K562 (cell line): ENCODE measurements around the gene BCO1. TPM values are rescaled to one million over a fixed set of nuclear protein-coding genes. Genes with fewer than 3 reads are reported as not detected.

Experiments used
- ARID1B ChIP-seq: fragments of 450-650 bp; IDR thresholded peaks from 2 replicates; pipeline ENCODE4 v1.6.1; 2016; ENCODE audit warnings: antibody characterized with exemption, mild to moderate bottlenecking, inconsistent platforms
- ATF1 ChIP-seq, 2 experiments: fragments of 450-650 bp in 1 of 2; IDR thresholded peaks; 2 replicates each; pipeline ENCODE4 v1.6.1; 2016; ENCODE audit warnings: missing compliant biosample characterization in 1 of 2, missing genetic modification characterization in 1 of 2
- ATF3 ChIP-seq, 2 experiments: fragments of 450-650 bp in 1 of 2; sonication (generic) in 1 of 2; formaldehyde crosslinking in 1 of 2; IDR thresholded peaks in 1 of 2; conservative IDR thresholded peaks in 1 of 2; 2 replicates each; pipeline versions ENCODE4 v1.6.1 to v1.8.1; 2016 to 2023; ENCODE audit warnings: mild to moderate bottlenecking in 2 of 2, moderate library complexity in 2 of 2, inconsistent platforms in 1 of 2, missing genetic modification reagents in 1 of 2
- BACH1 ChIP-seq: fragments of 200-800 bp; sonication (Bioruptor generic); IDR thresholded peaks from 2 replicates; pipeline ENCODE4 v1.6.1; 2016; ENCODE audit warnings: missing genetic modification characterization, missing compliant biosample characterization
- BHLHE40 ChIP-seq: IDR thresholded peaks from 2 replicates; pipeline ENCODE4 v1.6.1; 2011; ENCODE audit warnings: low read length, improper control_type of control experiment
- CREB3L1 ChIP-seq: fragments of 450-650 bp; IDR thresholded peaks from 2 replicates; pipeline ENCODE4 v1.6.1; 2014; ENCODE audit warnings: low read depth, mild to moderate bottlenecking, moderate library complexity, borderline replicate concordance
- CTCFL ChIP-seq: IDR thresholded peaks from 2 replicates; pipeline ENCODE4 v1.6.1; 2011; ENCODE audit warnings: borderline replicate concordance, low read depth, mild to moderate bottlenecking, moderate library complexity, low read length; ENCODE audit not compliant: insufficient read depth, poor library complexity, severe bottlenecking
- FOSL1 ChIP-seq: fragments of 200-800 bp; sonication (Bioruptor generic); conservative IDR thresholded peaks from 2 replicates; pipeline ENCODE4 v1.6.1; 2016; ENCODE audit warnings: missing genetic modification characterization, missing compliant biosample characterization
- MBD2 ChIP-seq: sonication (generic); IDR thresholded peaks from 2 replicates; pipeline ENCODE4 v1.6.1; 2016; ENCODE audit warnings: low read depth, borderline replicate concordance
- MCM5 ChIP-seq: fragments of 450-650 bp; IDR thresholded peaks from 2 replicates; pipeline ENCODE4 v1.6.1; 2016; ENCODE audit warnings: low read depth
- MTA3 ChIP-seq: fragments of 450-650 bp; formaldehyde crosslinking; IDR thresholded peaks from 2 replicates; pipeline ENCODE4 v1.6.1; 2017; ENCODE audit warnings: mild to moderate bottlenecking, borderline replicate concordance
- PCBP1 ChIP-seq: fragments of 200-400 bp; formaldehyde crosslinking; IDR thresholded peaks from 2 replicates; pipeline ENCODE4 v1.6.1; 2018; ENCODE audit warnings: mild to moderate bottlenecking, low read depth, low read length; ENCODE audit not compliant: poor library complexity, severe bottlenecking
- RNF219 ChIP-seq: fragments of 250-450 bp; sonication (Bioruptor Pico); IDR thresholded peaks from 2 replicates; pipeline ENCODE4 v1.5.0; 2022; ENCODE audit warnings: mild to moderate bottlenecking
- SIN3B ChIP-seq: fragments of 450-650 bp; IDR thresholded peaks from 2 replicates; pipeline ENCODE4 v1.6.1; 2017; ENCODE audit warnings: low read depth, mild to moderate bottlenecking, moderate library complexity
- ZNF592 ChIP-seq: fragments of 450-650 bp; IDR thresholded peaks from 2 replicates; pipeline ENCODE4 v1.6.1; 2017; ENCODE audit warnings: antibody characterized with exemption, mild to moderate bottlenecking
- polyA plus RNA-seq, 8 experiments: library from polyadenylated mRNA; depleted of rRNA in 4 of 8; stranded (reverse) in 5 of 8; unstranded in 3 of 8; fragments of >200 nt; fragmentation: Nextera tagmentation in 2 of 8; fragmentation: Illumina TruSeq in 1 of 8; extraction: Ambion mirVana in 2 of 8; extraction: Trizol in 1 of 8; gene quantifications; 2 replicates each; pipeline versions ENCODE4 v1.2.1 to v1.2.3, GENCODE V29; 2011 to 2014; ENCODE audit warnings: inconsistent platforms in 1 of 8, missing spikeins in 1 of 8
- total RNA-seq, 7 experiments: library from RNA; depleted of rRNA in 6 of 7; stranded (reverse); fragments of >200 nt in 6 of 7; fragmentation: Illumina TruSeq in 2 of 7; extraction: Trizol in 2 of 7; gene quantifications; 2 replicates each; pipeline versions ENCODE4 v1.2.1 to v1.2.3, GENCODE V29; 2011 to 2021; ENCODE audit warnings: low replicate concordance in 1 of 7

The BCO1 gene
- total and polyA plus RNA-seq, 9 of the 15 experiments (the other 6 are each of a cell fraction or from before 2014, with no cell fraction given), result not detected

- TF ChIP-seq CTCFL (no peak), SIN3B (no peak), BACH1 (no peak), FOSL1 (tag) (peak; percentile 87), MBD2 (no peak), RNF219 (CRISPR knock-in tag) (no peak), MCM5 (no peak), ATF1 (CRISPR knock-in tag; IDR thresholded peaks at IDR 0.05) (no peak), ATF1 (tag; IDR thresholded peaks at IDR 0.05) (no peak), CREB3L1 (no peak), BHLHE40 (no peak), PCBP1 (no peak), ATF3 (IDR thresholded peaks at IDR 0.05) (peak; percentile 47; the same call in 1 of the 2 replicates), ATF3 (CRISPR knock-in tag; conservative IDR thresholded peaks at IDR 0.05) (no peak), ZNF592 (no peak), MTA3 (no peak), ARID1B (peak; percentile 58; the same call in 1 of the 2 replicates)
Observed at GRCh38 chr16:81190667-81191066, 47.8 kb upstream of the BCO1 start (continued).
